Muscle layer of duodenum (tissue), 2 donors: ENCODE measurements around the gene TMPRSS15.

Experiments used
- H3K27ac ChIP-seq: one replicate; pipeline ENCODE4 v1.7.0; 2013; ENCODE audit warnings: mild to moderate bottlenecking, low read length
- H3K27me3 ChIP-seq: one replicate; pipeline ENCODE4 v1.7.0; 2013; ENCODE audit warnings: low read depth, mild to moderate bottlenecking, control low read depth, low read length
- H3K36me3 ChIP-seq, 2 donors: one replicate each; pipeline ENCODE4 v1.7.0; 2013; ENCODE audit warnings: low read length in 2 of 2, control low read depth in 1 of 2, mild to moderate bottlenecking in 1 of 2; ENCODE audit not compliant: insufficient read depth in 2 of 2, control insufficient read depth in 1 of 2
- H3K4me1 ChIP-seq, 2 donors: one replicate each; pipeline ENCODE4 v1.7.0; 2013; ENCODE audit warnings: low read length in 2 of 2, mild to moderate bottlenecking in 2 of 2, control low read depth in 1 of 2, moderate library complexity in 1 of 2; ENCODE audit not compliant: insufficient read depth in 2 of 2, control insufficient read depth in 1 of 2
- H3K4me3 ChIP-seq, 2 donors: one replicate each; pipeline ENCODE4 v1.7.0; 2013; ENCODE audit warnings: low read length in 2 of 2, low read depth in 1 of 2, mild to moderate bottlenecking in 1 of 2
- H3K9me3 ChIP-seq, 2 donors: one replicate each; pipeline ENCODE4 v1.7.0; 2013; ENCODE audit warnings: low read length in 2 of 2, control low read depth in 1 of 2, mild to moderate bottlenecking in 1 of 2; ENCODE audit not compliant: control insufficient read depth in 1 of 2
- donor health status: healthy.

TMPRSS15 gene

GRCh38 chr21:18268906-18269305, 134.7 kb downstream of the TMPRSS15 start:
- H3K27ac ChIP-seq = no peak overlapping the region
- no peaks in the 10 kb centered on the region for H3K9me3 ChIP-seq
- H3K4me1 ChIP-seq = no peaks in the 10 kb centered on the region
- H3K4me3 ChIP-seq = no peak overlapping the region
- H3K27me3 ChIP-seq = no peaks in the 10 kb centered on the region
- H3K36me3 ChIP-seq = no peaks in the 10 kb centered on the region

GRCh38 chr21:18267496-18267895, 136.1 kb downstream of the TMPRSS15 start:
- Histone ChIP-seq H3K4me1 (no peaks in the 10 kb centered on the region), H3K4me3 (no peak overlapping the region), H3K36me3 (no peaks in the 10 kb centered on the region)

GRCh38 chr21:18265944-18266343, 137.6 kb downstream of the TMPRSS15 start:
- no peaks in the 10 kb centered on the region for H3K27me3 ChIP-seq
- H3K36me3 ChIP-seq = no peaks in the 10 kb centered on the region
- H3K9me3 ChIP-seq = no peaks in the 10 kb centered on the region
- H3K4me3 ChIP-seq = no peak overlapping the region
- H3K4me1 ChIP-seq = no peaks in the 10 kb centered on the region
- H3K27ac ChIP-seq = no peak overlapping the region

More at GRCh38 chr21:18267496-18267895, 136.1 kb downstream of the TMPRSS15 start:
- Histone ChIP-seq H3K27ac (no peak overlapping the region), H3K9me3 (no peaks in the 10 kb centered on the region), H3K27me3 (no peaks in the 10 kb centered on the region)

- H3K27ac ChIP-seq = no peak overlapping the region
- H3K27me3 ChIP-seq = no peaks in the 10 kb centered on the region
- H3K4me1 ChIP-seq = peaks cover 0 to 4% of the 10 kb centered on the region in 2 donors
- H3K4me3 ChIP-seq = no peak overlapping the region
- no peaks in the 10 kb centered on the region for H3K36me3 ChIP-seq
- H3K9me3 ChIP-seq = no peaks in the 10 kb centered on the region
Measured at GRCh38 chr21:18253799-18254198, 149.8 kb downstream of the TMPRSS15 start.

- Histone ChIP-seq H3K36me3 (no peaks in the 10 kb centered on the region), H3K27me3 (no peaks in the 10 kb centered on the region), H3K27ac (no peak overlapping the region), H3K4me3 (no peak overlapping the region), H3K4me1 (peaks cover 0 to 4% of the 10 kb centered on the region in 2 donors), H3K9me3 (no peaks in the 10 kb centered on the region)
Measured at GRCh38 chr21:18253221-18253620, 150.4 kb downstream of the TMPRSS15 start.

- Histone ChIP-seq H3K4me3 (no peak overlapping the region), H3K9me3 (no peaks in the 10 kb centered on the region), H3K27me3 (no peaks in the 10 kb centered on the region), H3K27ac (no peak overlapping the region), H3K36me3 (no peaks in the 10 kb centered on the region), H3K4me1 (peaks cover 0 to 4% of the 10 kb centered on the region in 2 donors)
Measured at GRCh38 chr21:18252680-18253079, 150.9 kb downstream of the TMPRSS15 start.

GRCh38 chr21:18252256-18252655, 151.3 kb downstream of the TMPRSS15 start:
- Histone ChIP-seq H3K9me3 (no peaks in the 10 kb centered on the region), H3K27me3 (no peaks in the 10 kb centered on the region), H3K4me3 (no peak overlapping the region), H3K27ac (no peak overlapping the region), H3K4me1 (peaks cover 0 to 4% of the 10 kb centered on the region in 2 donors), H3K36me3 (no peaks in the 10 kb centered on the region)

GRCh38 chr21:18251065-18251464, 152.5 kb downstream of the TMPRSS15 start:
- H3K4me3 ChIP-seq = no peak overlapping the region
- no peaks in the 10 kb centered on the region for H3K27me3 ChIP-seq
- no peak overlapping the region for H3K27ac ChIP-seq
- peaks cover 0 to 4% of the 10 kb centered on the region in 2 donors for H3K4me1 ChIP-seq
- H3K9me3 ChIP-seq = no peaks in the 10 kb centered on the region
- H3K36me3 ChIP-seq = no peaks in the 10 kb centered on the region

- Histone ChIP-seq H3K9me3 (no peaks in the 10 kb centered on the region), H3K4me1 (peaks cover 0 to 8% of the 10 kb centered on the region in 2 donors), H3K27me3 (no peaks in the 10 kb centered on the region), H3K27ac (no peak overlapping the region), H3K4me3 (no peak overlapping the region), H3K36me3 (no peaks in the 10 kb centered on the region)
Measured at GRCh38 chr21:18249672-18250071, 153.9 kb downstream of the TMPRSS15 start.

- peaks cover 0 to 15% of the 10 kb centered on the region in 2 donors for H3K4me1 ChIP-seq
- H3K36me3 ChIP-seq = no peaks in the 10 kb centered on the region
- no peaks in the 10 kb centered on the region for H3K27me3 ChIP-seq
- H3K27ac ChIP-seq = no peak overlapping the region
- no peak overlapping the region for H3K4me3 ChIP-seq
- no peaks in the 10 kb centered on the region for H3K9me3 ChIP-seq
Measured at GRCh38 chr21:18248171-18248570, 155.4 kb downstream of the TMPRSS15 start.

GRCh38 chr21:18245464-18245967, 158.1 kb downstream of the TMPRSS15 start:
- Histone ChIP-seq H3K9me3 (no peaks in the 10 kb centered on the region), H3K4me1 (peaks cover 0 to 12% of the 10 kb centered on the region in 2 donors), H3K27me3 (no peaks in the 10 kb centered on the region), H3K36me3 (no peaks in the 10 kb centered on the region), H3K27ac (no peak overlapping the region), H3K4me3 (peak overlapping the region; percentile 56 to 75)
